Adrenal gland (tissue), 5 donors: ENCODE measurements around the gene DEPP1.

ENCODE experiments used
- CTCF ChIP-seq, 6 experiments: fragments of 450-650 bp in 4 of 6; fragments of 200-600 bp in 2 of 6; sonication (generic) in 1 of 6; IDR thresholded peaks; 1 replicate in 5 of 6; 2 replicates in 1 of 6; pipeline versions ENCODE4 v1.5.1 to v1.8.0; 2016 to 2021; ENCODE audit warnings: antibody characterized with exemption in 6 of 6, mild to moderate bottlenecking in 2 of 6, moderate library complexity in 1 of 6
- POLR2A ChIP-seq, 2 donors: fragments of 450-650 bp; IDR thresholded peaks; one replicate each; pipeline ENCODE4 v1.6.1; 2017; ENCODE audit warnings: antibody characterized with exemption in 2 of 2, mild to moderate bottlenecking in 2 of 2, moderate library complexity in 1 of 2
- donor health status: DM: no; HTN: no; CAD: no.

- TF ChIP-seq CTCF (IDR thresholded peaks at IDR 0.05) (no peak), POLR2A (IDR thresholded peaks at IDR 0.05) (no peak)
Measured at GRCh38 chr10:44983066-44983894, 4.7 kb upstream of the DEPP1 start.
